GM15510 (cell line): ENCODE measurements around the gene RDM1.

Experiments used
- POLR2A ChIP-seq: IDR thresholded peaks from 3 replicates; pipeline ENCODE4 v1.6.1; 2011; ENCODE audit warnings: borderline replicate concordance; ENCODE audit not compliant: insufficient read length; ENCODE audit errors: extremely low read depth

Gene RDM1

DNA sequence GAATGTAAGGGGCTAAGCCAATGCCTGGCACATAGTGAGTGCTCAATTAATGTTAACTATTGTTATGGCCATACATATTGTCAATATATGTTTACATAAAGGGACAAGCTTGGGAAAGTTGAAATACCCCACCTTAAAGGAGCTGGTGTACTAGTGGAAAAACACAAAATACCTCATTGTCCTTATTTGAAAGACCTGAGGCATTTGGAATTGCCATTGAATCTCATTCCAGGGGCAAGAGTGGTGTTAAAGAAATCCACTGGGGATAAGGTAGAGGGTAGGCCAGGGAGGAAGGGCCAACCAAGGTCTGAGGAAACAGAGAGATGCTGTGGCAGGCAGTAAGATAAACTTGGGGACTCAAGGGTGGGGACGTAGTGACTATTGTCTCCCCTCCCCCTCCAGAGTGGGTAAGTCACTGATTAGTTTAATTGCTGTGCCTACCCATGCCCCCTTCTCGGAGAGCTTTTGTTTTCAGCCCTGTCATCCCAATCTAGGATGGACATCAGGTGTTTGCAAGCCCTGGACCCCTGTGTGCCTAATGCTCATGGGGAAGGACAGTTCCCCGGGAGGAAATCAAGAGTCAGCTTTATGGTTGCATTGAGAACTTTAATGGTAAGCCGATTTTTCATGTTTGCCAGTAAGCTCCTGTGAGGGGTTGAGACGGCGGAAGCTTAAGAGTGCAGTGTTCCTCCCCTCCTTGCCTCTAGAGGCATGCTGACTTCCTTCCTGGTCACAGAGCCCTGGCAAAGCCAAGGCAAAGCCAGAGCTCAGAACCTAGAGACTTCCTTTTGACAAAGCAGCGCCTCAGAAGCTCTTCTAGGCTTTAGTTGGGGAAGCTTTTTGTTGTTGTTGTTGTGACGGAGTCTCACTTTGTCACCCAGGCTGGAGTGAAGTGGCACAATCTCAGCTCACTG is 59.4 kb downstream of the RDM1 start:
- no peak for TF ChIP-seq POLR2A

DNA sequence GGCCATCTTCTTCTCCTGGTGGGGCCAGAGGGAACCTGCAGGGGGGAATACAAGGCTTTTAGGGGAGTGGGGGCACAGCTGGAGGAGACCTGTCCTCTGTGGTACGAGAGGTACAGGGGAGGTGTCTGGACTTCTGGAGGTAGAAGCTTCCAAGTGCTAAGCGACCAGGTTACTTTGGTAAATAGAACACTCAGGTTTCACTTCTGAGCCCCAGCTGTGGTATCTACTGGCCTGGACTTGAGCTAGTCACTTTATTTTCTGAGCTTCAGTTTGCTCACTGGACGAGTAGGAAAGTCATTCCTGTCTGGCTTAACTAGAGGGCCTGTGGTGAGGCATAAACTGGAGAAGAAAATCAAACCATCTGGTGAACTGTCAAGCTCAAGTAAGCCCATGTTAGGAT is 61.8 kb downstream of the RDM1 start, which contains the start of gene HEATR9:
TSS of gene HEATR9 (minus strand) at position 155 of the 400 bp plus-strand sequence. CDS start at position 6, 149 bp downstream.
- TF ChIP-seq POLR2A = no peak
